ENCODE results near the gene RPS16. TPM values are rescaled to one million over a fixed set of nuclear protein-coding genes. Genes with fewer than 3 reads are reported as not detected.

RPS16 gene
- total and polyA plus RNA-seq, 2 experiments from 2014 or later = 63.8 to 409 TPM

DNA sequence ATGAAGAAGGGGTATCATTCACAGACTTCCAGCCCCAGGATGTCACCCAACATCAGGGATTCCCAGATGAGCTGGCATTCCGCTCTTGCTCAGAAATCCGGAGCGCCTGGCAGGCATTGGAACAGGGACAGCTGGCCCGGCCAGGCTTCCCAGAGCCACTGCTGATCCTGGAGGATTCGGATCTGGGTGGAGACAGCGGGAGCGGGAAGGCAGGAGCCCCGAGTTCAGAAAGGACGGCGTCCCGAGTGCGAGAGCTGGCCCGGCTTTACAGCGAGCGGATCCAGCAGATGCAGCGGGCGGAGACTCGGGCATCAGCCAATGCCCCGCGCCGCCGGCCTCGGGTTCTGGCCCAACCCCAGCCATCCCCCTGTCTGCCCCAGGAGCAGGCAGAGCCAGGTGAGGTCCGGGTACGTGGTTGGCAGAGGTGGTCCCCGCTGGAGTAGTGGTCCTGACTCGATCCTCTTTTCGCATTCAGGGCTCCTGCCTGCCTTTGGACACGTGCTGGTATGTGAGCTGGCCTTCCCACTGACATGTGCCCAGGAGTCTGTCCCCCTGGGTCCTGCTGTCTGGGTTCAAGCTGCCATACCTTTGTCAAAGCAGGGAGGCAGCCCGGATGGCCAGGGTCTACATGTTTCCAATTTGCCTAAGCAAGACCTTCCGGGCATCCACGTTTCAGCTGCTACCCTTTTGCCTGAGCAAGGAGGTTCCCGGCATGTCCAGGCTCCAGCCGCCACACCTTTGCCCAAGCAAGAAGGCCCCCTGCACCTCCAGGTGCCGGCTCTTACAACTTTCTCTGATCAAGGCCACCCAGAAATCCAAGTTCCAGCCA, 12.3 kb downstream of the RPS16 start:
- no peak for DNase-seq (ENCODE audit: low spot score)
- Histone ChIP-seq H3K9me2 (replicated peaks; ENCODE audit: insufficient read depth) (no peaks in the 10 kb centered on the region), H3K79me2 (peaks cover 5% of the 10 kb centered on the region), H3K9me3 (ENCODE audit: low read depth) (no peaks in the 10 kb centered on the region), H3K27ac (no peak overlapping the region), H3K4me1 (ENCODE audit: insufficient read depth) (peaks cover 10% of the 10 kb centered on the region), H3K4me3 (no peak overlapping the region), H3K27me3 (no peaks in the 10 kb centered on the region), H4K20me1 (ENCODE audit: insufficient read depth, poor library complexity, severe bottlenecking) (no peaks in the 10 kb centered on the region), H2AFZ (no peak overlapping the region), H3K36me3 (replicated peaks; ENCODE audit: insufficient read depth, low read depth) (no peaks in the 10 kb centered on the region), H3K4me2 (no peak overlapping the region)
- WGBS (ENCODE audit: low lambda C conversion rate, missing lambda C conversion rate) = 96% methylated on average over 33 of the region's 35 CpGs
- no peak for TF ChIP-seq EZH2phosphoT487 (IDR thresholded peaks at IDR 0.05; ENCODE audit: low read depth, severe bottlenecking, unreplicated experiment)
- TF ChIP-seq, protein P1, sequence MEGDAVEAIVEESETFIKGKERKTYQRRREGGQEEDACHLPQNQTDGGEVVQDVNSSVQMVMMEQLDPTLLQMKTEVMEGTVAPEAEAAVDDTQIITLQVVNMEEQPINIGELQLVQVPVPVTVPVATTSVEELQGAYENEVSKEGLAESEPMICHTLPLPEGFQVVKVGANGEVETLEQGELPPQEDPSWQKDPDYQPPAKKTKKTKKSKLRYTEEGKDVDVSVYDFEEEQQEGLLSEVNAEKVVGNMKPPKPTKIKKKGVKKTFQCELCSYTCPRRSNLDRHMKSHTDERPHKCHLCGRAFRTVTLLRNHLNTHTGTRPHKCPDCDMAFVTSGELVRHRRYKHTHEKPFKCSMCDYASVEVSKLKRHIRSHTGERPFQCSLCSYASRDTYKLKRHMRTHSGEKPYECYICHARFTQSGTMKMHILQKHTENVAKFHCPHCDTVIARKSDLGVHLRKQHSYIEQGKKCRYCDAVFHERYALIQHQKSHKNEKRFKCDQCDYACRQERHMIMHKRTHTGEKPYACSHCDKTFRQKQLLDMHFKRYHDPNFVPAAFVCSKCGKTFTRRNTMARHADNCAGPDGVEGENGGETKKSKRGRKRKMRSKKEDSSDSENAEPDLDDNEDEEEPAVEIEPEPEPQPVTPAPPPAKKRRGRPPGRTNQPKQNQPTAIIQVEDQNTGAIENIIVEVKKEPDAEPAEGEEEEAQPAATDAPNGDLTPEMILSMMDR (IDR thresholded peaks at IDR 0.05; ENCODE audit: poor library complexity) = no peak

DNA sequence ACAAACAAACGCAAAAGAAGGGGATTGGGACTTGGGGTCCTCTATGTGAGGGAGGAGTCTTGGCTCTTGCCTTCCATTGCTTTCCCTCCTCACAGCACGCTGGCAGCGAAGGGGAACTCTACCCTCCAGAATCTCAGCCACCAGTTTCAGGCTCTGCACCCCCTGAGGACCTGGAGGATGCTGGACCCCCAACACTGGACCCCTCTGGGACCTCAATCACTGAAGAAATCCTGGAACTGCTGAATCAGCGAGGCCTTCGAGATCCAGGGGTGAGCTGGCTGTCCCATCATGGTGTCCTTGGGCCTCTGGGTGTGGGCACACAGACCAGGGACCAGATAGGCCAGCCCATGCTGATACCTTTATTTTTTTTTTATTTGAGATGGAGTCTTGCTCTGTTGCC, 13.7 kb downstream of the RPS16 start:
- H3K4me2 ChIP-seq = no peak overlapping the region
- H3K36me3 ChIP-seq (replicated peaks; ENCODE audit: insufficient read depth, low read depth) = no peaks in the 10 kb centered on the region
- no peak overlapping the region for H3K27ac ChIP-seq
- no peak overlapping the region for H3K4me3 ChIP-seq
- H2AFZ ChIP-seq = no peak overlapping the region
- no peaks in the 10 kb centered on the region for H3K4me1 ChIP-seq (ENCODE audit: insufficient read depth)
- peaks cover 3% of the 10 kb centered on the region for H3K79me2 ChIP-seq
- no peaks in the 10 kb centered on the region for H3K9me3 ChIP-seq (ENCODE audit: low read depth)
- no peaks in the 10 kb centered on the region for H3K27me3 ChIP-seq
- TF ChIP-seq, protein P1 (IDR thresholded peaks at IDR 0.05; ENCODE audit: poor library complexity) = no peak
- TF ChIP-seq EZH2 (IDR thresholded peaks at IDR 0.05; ENCODE audit: borderline replicate concordance) = no peak
- no peak for TF ChIP-seq EZH2phosphoT487 (IDR thresholded peaks at IDR 0.05; ENCODE audit: low read depth, severe bottlenecking, unreplicated experiment)
- WGBS (ENCODE audit: low lambda C conversion rate, missing lambda C conversion rate) = 94% methylated on average over 5 of the region's 5 CpGs
- no peaks in the 10 kb centered on the region for H4K20me1 ChIP-seq (ENCODE audit: insufficient read depth, poor library complexity, severe bottlenecking)
- H3K9me2 ChIP-seq (replicated peaks; ENCODE audit: insufficient read depth) = no peaks in the 10 kb centered on the region
- DNase-seq (ENCODE audit: low spot score) = no peak

DNA sequence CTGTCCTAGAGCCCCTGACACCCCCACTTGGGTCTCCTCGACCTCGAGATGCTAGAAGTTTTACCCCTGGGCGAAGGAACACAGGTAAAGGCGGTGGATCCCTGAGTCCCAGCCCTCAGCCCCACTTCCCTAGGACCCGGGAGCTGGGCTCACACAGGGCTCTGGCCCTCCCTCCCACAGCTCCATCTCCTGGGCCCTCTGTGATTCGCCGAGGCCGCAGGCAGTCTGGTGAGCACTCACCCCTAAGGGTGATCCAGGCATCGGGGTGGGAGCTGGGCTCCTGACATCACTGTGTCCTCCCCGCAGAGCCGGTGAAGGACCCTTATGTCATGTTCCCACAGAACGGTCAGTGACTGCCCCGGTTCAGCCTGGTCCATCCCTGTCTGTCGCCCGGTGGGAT, 15.0 kb downstream of the RPS16 start:
- Histone ChIP-seq H3K27ac (no peak overlapping the region), H3K27me3 (no peaks in the 10 kb centered on the region), H3K79me2 (peaks cover 12% of the 10 kb centered on the region), H2AFZ (no peak overlapping the region), H3K9me2 (replicated peaks; ENCODE audit: insufficient read depth) (no peaks in the 10 kb centered on the region), H3K36me3 (replicated peaks; ENCODE audit: insufficient read depth, low read depth) (no peaks in the 10 kb centered on the region), H4K20me1 (ENCODE audit: insufficient read depth, poor library complexity, severe bottlenecking) (no peaks in the 10 kb centered on the region), H3K9me3 (ENCODE audit: low read depth) (no peaks in the 10 kb centered on the region), H3K4me2 (no peak overlapping the region), H3K4me3 (no peak overlapping the region), H3K4me1 (ENCODE audit: insufficient read depth) (no peaks in the 10 kb centered on the region)
- TF ChIP-seq EZH2phosphoT487 (IDR thresholded peaks at IDR 0.05; ENCODE audit: low read depth, severe bottlenecking, unreplicated experiment) (no peak), EZH2 (IDR thresholded peaks at IDR 0.05; ENCODE audit: borderline replicate concordance) (no peak)
- TF ChIP-seq, protein P1 (IDR thresholded peaks at IDR 0.05; ENCODE audit: poor library complexity) = no peak
- no peak for DNase-seq (ENCODE audit: low spot score)
- WGBS (ENCODE audit: low lambda C conversion rate, missing lambda C conversion rate) = 96% methylated on average over 14 of the region's 15 CpGs

All from hepatocyte (in vitro differentiated cells).